GM19324 (cell line): ENCODE measurements around the gene NKAIN1.
"Not testable (repeated sequence)": the region's sequence is repeated elsewhere in the genome, so short reads cannot be mapped to it uniquely, and the experiment has no call there.

Experiments
- ATAC-seq: cut with Tn5 transposase; IDR thresholded peaks from one replicate; pipeline ENCODE4 v1.9.1; 2021; ENCODE audit warnings: mild to moderate bottlenecking, moderate library complexity; ENCODE audit not compliant: unreplicated experiment, low FRiP score

NKAIN1 gene

DNA sequence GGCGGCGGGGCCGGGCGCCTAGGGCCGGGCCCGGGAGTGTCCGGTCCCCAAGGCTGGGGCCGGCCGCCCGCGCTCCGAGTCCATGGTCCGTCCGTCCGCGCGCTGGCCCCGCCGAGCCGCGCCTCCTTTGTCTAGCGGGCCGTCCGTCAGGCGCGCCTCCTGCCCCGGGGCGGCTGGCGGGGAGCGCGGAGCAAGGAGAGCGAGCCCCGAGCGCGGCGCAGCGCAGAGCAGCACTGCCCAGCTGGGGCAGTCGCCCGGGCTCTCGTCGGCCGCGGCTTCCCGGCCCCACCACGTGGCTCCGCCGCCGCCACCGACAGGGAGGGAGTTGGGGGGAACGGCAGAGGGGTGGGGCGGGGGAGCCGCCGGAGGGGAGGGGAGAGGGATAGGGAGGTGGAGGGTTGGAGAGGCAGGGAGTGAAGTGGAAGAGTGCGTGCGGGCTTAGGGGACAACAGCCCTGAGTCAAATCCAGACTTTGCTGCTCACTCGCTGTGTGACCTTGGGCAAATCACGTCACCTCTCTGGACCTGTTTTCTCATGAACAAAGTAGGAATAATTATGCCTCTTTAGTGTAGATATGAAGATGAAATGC lies at the start of gene NKAIN1:
Gene NKAIN1, minus strand, starts transcription at position 235 of the 589 bp plus-strand sequence. CDS start 340 bp downstream, outside the sequence.
- no peak for ATAC-seq

DNA sequence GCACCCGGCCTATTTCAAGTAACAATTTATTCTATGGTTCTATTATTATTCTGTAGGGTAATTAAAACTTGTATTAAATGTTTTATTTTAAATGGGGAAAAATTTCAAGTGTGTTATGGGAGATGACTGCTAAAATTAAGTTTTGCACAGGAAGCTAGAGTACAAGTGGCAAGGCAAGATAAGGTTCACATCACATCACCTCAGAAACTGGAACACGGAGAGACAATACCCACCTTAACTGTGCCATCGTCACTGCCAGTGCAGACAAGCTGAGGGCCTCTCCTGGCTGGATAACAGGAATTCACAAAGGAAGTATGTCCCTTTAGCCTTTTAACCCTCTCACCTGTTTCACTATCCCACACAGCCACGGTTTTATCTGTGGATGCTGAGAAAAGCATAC lies 49.3 kb upstream of the NKAIN1 start:
- ATAC-seq, result no peak

- not testable (repeated sequence) for ATAC-seq
These were observed 48.1 kb upstream of the NKAIN1 start for GRCh38 chr1:31287791-31288190.

- ATAC-seq, result not testable (repeated sequence)
These were observed 42.7 kb upstream of the NKAIN1 start for GRCh38 chr1:31282426-31282825.

DNA sequence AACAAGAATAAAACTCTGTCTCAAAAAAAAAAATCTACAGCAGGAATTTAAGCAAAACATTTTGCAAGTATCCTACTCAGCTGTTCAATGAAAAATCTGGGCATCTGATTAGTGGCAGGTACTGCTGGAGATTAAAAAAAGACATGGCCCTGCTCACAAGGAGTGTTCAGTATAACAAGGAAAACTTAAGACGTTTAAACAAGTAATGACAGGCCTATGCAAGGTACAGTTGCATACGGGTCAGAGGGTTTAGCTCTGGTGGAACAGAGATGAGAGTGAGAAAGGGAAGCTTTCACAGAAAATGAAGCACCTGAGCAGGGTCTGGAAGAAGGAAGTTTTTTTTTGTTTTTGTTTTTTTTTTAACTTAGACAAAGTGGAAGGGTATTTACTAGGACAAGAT lies 33.9 kb upstream of the NKAIN1 start:
- no peak for ATAC-seq

- ATAC-seq, result no peak
These were observed 32.7 kb upstream of the NKAIN1 start for GRCh38 chr1:31272369-31272768.

DNA sequence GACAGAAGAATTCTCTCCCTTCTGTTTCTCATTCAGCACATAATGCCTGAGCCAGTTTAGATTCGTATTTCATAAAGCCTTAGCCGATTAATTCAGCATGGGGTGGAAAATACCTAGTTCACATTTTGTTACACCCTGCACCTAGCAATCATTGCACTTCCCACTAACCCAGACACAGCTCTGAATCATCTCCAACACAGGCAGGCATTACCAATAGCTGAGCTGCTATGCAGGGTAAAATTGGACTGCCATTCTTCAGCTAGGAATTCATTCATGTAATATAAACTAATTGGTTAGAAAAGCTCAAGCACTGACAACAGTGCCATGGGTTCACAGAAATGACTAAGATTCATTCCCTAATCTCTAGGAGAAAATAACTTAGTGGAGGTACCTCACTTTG lies 26.9 kb upstream of the NKAIN1 start:
- no peak for ATAC-seq

- no peak for ATAC-seq
These were observed 25.2 kb upstream of the NKAIN1 start for GRCh38 chr1:31264790-31265386.

DNA sequence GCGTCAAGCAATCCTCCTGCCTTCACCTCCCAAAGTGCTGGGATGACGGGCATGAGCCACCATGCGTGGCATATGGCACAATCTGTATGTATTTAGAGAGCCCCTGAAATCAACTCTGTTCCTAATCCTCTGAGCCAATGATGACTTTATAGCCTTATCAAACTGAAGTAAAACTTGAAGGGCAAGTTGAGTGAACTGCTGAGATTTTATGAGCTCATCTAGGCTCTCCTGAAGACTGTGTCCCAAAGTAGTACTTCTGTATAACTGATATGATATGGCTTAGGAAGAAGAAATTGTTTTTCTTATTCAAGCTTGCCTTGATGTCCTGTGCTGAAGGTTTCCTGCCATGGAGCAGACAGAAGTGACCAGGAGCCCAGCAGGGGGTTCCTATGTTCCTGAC lies 23.7 kb upstream of the NKAIN1 start:
- no peak for ATAC-seq

DNA sequence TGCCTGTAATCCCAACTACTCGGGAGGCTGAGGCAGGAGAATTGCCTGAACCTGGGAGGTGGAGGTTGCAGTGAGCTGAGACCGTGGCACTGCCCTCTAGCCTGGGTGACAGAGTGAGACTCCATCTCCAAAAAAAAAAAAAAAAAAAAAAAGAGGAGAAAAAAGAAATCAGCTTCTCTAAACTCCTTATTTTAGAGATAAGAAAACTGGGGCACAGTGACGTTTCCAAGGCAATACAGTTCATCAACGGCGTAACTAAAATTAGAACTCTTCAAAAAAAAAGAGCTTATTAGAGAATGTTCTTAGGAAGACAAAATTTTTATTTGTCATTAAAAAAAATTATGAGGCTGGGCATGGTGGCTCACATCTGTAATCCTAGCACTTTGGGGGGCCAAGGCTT lies 22.7 kb upstream of the NKAIN1 start:
- ATAC-seq, result not testable (repeated sequence)

DNA sequence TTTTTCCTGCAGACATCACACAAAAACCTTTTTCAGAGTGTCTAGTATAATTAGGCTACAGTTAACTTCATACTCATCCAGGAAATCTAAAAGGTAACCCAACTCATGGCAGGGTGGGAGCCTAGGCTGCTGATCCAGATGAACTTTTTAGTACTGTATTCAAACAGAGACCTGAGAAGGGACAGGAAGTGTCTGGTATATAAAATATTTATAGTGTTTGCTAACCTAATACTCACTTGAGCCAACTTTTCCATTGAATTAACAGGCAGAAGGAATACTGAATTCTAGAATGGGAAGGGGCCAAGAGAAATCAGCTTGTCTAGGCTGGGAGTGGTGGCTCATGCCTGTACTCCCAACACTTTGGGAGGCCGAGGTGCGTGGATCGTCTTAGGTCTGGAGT lies 22.2 kb upstream of the NKAIN1 start:
- no peak for ATAC-seq

- ATAC-seq, result no peak
These were observed 20.1 kb upstream of the NKAIN1 start for GRCh38 chr1:31259746-31260145.

GRCh38 chr1:31258581-31258980 lies 18.9 kb upstream of the NKAIN1 start:
- no peak for ATAC-seq

DNA sequence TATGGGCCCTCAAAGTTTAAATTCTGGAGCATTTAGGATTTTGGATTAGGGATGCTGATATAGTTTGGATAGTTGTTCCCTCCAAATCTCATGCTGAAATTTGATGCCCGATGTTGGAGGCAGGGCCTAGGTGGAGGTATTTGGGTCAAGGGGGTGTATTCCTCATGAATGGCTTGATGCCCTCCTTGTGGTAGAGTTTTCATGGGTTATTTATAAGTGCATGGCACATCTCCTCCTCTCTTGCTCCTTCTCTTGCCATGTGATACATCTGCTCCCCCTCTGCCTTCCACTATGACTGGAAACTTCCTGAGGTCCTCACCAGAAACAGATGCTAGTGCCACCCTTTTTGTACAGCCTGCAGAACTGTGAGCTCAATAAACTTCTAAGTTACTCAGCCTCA lies 17.5 kb upstream of the NKAIN1 start:
- ATAC-seq, result no peak

DNA sequence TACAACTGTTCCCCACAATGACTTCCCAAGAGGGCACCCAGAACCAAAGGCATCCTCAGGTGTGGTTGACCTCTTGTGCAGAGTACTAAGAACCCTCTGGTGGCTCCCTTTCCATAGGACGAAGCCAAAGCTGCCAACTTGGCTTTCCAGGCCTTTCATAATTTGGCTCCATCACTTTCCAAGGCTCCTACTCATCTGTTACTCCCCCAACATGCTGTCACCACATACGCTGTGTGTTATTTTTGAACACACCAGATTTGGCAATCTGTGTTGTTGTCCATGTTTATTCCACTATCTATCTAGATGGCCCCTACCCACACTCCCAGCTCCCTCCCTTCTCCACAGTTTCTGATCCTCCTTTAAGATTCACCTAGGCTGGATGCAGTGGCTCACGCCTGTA lies 10.2 kb upstream of the NKAIN1 start:
- no peak for ATAC-seq

DNA sequence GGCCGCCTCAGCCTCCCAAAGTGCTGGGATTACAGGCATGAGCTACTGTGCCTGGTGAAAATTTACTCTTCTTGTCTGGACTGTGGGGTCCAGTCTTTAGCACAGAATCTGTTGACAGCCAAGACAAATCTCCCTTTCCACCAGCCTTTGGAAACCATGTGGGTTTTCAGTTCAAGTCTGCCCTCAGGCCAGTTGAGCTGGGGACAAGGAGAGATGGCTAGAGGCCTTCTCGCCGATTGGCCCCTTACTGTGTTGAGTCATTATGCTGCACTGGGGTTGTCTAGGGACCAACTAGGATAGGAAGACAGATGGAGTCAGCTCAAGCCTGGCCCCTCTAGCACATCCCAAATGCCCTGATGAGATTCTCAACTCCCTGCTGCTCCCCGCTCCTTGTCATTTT lies 8.6 kb upstream of the NKAIN1 start:
- ATAC-seq, result no peak

DNA sequence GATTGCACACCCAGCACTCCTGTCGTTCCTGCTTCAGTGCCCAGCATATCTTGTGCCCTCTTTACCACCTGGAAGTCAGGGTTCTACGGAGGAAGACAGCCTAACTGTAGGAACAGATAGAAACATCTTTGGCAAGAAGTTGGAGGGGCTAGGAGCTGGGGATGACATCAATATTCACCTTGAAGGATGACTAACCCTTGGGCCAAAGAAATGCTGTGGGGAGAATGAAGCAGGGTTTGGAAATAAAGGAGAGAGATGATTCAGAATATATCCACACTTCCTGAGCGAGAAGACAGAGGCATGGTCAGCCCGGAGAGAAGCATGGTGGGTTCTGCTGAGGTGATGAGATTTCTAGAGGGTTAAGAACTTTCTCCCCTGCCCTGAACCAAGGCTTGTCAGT lies 4.6 kb upstream of the NKAIN1 start:
- ATAC-seq, result no peak

- ATAC-seq, result no peak
These were observed 4.0 kb upstream of the NKAIN1 start for GRCh38 chr1:31243501-31244286.

- no peak for ATAC-seq
These were observed 1.6 kb upstream of the NKAIN1 start for GRCh38 chr1:31241321-31241720.

- ATAC-seq, result no peak
These were observed 587 bp downstream of the NKAIN1 start for GRCh38 chr1:31238986-31239613.

DNA sequence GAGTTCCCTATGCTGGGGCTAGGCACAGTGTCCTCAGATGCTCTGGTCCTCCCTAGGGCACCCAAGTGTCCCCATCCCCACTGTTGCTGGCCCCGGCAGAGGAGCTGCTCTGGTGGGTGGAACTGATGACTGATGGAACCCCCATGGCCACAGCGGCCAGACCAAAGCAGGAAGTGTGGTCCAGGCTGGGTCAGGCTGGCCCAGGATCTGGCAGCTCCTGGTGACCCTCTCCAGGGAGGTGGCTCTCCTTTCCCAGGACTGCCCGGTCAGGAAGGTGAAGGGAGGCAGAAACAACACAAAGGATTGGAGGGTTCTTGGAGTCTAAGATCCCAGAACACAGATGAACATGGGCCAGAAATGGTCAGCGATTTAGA lies 1.1 kb downstream of the NKAIN1 start:
- ATAC-seq, result no peak
